NCI-H2081 (cell line): Measurements from ENCODE around the gene CST1.
"Not testable (repeated sequence)": the region's sequence is repeated elsewhere in the genome, so short reads cannot be mapped to it uniquely, and the experiment has no call there.

Experiments used
- DNase-seq, 2 experiments: peaks; one replicate each; lab custom pipeline; 2025; lab: John Stamatoyannopoulos, UW

The CST1 gene

GRCh38 chr20:23754731-23755130 is 4.0 kb upstream of the CST1 start:
- DNase-seq, result no peak

GRCh38 chr20:23753589-23753988 is 2.9 kb upstream of the CST1 start:
- DNase-seq, result no peak

GRCh38 chr20:23753194-23753548 is 2.4 kb upstream of the CST1 start:
- no peak for DNase-seq

GRCh38 chr20:23752481-23753193 is 1.9 kb upstream of the CST1 start:
- DNase-seq, result no peak

GRCh38 chr20:23752019-23752418 is 1.3 kb upstream of the CST1 start:
- no peak for DNase-seq

GRCh38 chr20:23749746-23750145 is 989 bp downstream of the CST1 start:
- no peak for DNase-seq

GRCh38 chr20:23748975-23749374 is 1.8 kb downstream of the CST1 start:
- not testable (repeated sequence) for DNase-seq

GRCh38 chr20:23747551-23747950 is 3.2 kb downstream of the CST1 start:
- not testable (repeated sequence) for DNase-seq

- DNase-seq, result not testable (repeated sequence)
Observed at GRCh38 chr20:23747092-23747491, 3.6 kb downstream of the CST1 start.

GRCh38 chr20:23746321-23746720 is 4.4 kb downstream of the CST1 start:
- DNase-seq, result no peak

- DNase-seq, result no peak
Observed at GRCh38 chr20:23745247-23745646, 5.5 kb downstream of the CST1 start.

- DNase-seq, result no peak
Observed at GRCh38 chr20:23744817-23745216, 5.9 kb downstream of the CST1 start.

- DNase-seq, result not testable (repeated sequence)
Observed at GRCh38 chr20:23735391-23735790, 15.3 kb downstream of the CST1 start.

GRCh38 chr20:23734949-23735348 is 15.8 kb downstream of the CST1 start:
- not testable (repeated sequence) for DNase-seq

GRCh38 chr20:23734440-23734839 is 16.3 kb downstream of the CST1 start:
- not testable (repeated sequence) for DNase-seq

- DNase-seq, result no peak
Observed at GRCh38 chr20:23727016-23727415, 23.7 kb downstream of the CST1 start.

- DNase-seq, result no peak
Observed at GRCh38 chr20:23725102-23725501, 25.6 kb downstream of the CST1 start.

- DNase-seq, result not testable (repeated sequence)
Observed at GRCh38 chr20:23723659-23724307, 27.0 kb downstream of the CST1 start.

- DNase-seq, result not testable (repeated sequence)
Observed at GRCh38 chr20:23722851-23723250, 27.9 kb downstream of the CST1 start.

- no peak for DNase-seq
Observed at GRCh38 chr20:23721962-23722361, 28.8 kb downstream of the CST1 start.

GRCh38 chr20:23719351-23719750 is 31.4 kb downstream of the CST1 start:
- DNase-seq, result not testable (repeated sequence)

GRCh38 chr20:23711778-23712177 is 39.0 kb downstream of the CST1 start:
- DNase-seq, result not testable (repeated sequence)

GRCh38 chr20:23710771-23711170 is 40.0 kb downstream of the CST1 start:
- DNase-seq, result no peak

GRCh38 chr20:23705895-23706294 is 44.8 kb downstream of the CST1 start:
- no peak for DNase-seq
